Measurements from ENCODE around the gene PRRC1. TPM values are rescaled to one million over a fixed set of nuclear protein-coding genes. Genes with fewer than 3 reads are reported as not detected.

The PRRC1 gene
- total RNA-seq, 1 donor from 2014 or later, result 31.9 TPM

DNA sequence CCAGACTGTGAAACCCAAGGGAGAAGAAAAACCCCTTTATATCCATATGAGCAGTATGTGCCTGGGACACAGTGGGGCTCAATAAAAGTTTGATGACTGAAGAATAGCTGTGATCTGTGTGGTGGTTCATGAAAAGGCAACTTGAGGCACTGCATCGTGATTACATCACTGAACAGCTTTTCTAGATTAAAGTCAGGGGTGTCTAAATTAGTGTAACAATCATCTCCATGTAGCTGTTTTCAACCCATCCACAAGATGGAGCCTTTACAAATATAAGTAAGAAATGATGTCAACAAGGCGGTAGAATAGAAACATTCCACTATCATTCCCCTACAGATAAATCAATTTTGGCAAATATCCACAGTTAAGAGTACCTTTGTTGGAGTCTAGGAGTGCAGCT, 55.5 kb downstream of the PRRC1 start:
- TF ChIP-seq POLR2A (IDR thresholded peaks at IDR 0.05), result no peak
- Histone ChIP-seq H3K4me1 (no peaks in the 10 kb centered on the region), H3K4me3 (no peak overlapping the region), H3K27me3 (no peaks in the 10 kb centered on the region), H3K36me3 (no peaks in the 10 kb centered on the region), H3K27ac (no peak overlapping the region), H3K9me3 (peaks cover 4% of the 10 kb centered on the region)
- intact Hi-C loops (cut with DNase I), result no loop called here
- no peak for DNase-seq (ENCODE audit: extremely low spot score in 2 of 2)

DNA sequence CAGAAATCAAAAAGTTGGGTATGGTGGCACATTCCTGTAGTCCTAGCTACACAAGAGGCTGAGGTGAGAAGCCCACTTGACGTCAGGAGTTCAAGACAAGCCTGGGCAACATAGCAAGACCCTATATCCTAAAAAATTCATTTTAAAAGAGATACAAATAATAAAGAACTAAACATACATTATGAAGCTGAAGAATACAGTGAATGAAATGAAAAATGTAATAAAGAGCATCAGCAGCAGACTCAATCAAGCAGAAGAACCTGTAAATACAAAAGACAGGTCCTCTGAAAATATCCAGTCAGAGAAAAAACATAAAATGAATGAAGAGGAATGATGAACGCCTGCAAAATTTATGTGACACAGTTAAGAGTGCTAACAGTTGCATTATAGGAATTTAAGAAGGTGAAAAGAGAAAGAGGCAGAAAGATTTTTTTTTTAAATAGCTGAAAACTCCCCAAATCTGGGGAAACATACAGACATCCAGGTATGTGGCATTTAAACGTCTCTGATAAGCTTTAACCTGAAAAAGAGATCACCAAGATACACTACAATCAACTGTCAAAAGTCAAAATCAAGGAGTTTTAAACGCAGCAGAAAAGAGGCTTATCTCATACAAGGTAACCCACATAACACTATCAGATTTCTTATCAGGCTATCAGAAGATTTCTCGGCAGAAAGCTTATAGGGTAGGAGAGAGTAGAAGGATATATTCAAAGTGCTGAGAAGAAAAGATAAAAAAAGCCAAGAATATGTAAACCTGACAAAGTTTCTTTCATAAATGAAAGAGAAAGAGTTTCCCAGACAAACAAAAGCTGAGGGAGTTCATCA, 57.6 kb downstream of the PRRC1 start:
- TF ChIP-seq, protein P1, sequence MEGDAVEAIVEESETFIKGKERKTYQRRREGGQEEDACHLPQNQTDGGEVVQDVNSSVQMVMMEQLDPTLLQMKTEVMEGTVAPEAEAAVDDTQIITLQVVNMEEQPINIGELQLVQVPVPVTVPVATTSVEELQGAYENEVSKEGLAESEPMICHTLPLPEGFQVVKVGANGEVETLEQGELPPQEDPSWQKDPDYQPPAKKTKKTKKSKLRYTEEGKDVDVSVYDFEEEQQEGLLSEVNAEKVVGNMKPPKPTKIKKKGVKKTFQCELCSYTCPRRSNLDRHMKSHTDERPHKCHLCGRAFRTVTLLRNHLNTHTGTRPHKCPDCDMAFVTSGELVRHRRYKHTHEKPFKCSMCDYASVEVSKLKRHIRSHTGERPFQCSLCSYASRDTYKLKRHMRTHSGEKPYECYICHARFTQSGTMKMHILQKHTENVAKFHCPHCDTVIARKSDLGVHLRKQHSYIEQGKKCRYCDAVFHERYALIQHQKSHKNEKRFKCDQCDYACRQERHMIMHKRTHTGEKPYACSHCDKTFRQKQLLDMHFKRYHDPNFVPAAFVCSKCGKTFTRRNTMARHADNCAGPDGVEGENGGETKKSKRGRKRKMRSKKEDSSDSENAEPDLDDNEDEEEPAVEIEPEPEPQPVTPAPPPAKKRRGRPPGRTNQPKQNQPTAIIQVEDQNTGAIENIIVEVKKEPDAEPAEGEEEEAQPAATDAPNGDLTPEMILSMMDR (IDR thresholded peaks at IDR 0.05), result no peak
- TF ChIP-seq POLR2A (IDR thresholded peaks at IDR 0.05) (no peak), POLR2AphosphoS5 (IDR thresholded peaks at IDR 0.05; ENCODE audit: insufficient read depth in 1 of 2, low read depth in 1 of 2) (no peak)
- Histone ChIP-seq H3K9me3 (peaks cover 4% of the 10 kb centered on the region), H3K27ac (no peak overlapping the region), H3K27me3 (no peaks in the 10 kb centered on the region), H3K4me3 (no peak overlapping the region), H3K36me3 (no peaks in the 10 kb centered on the region), H3K4me1 (no peaks in the 10 kb centered on the region)
- intact Hi-C loops (cut with DNase I), result no loop called here
- no peak for DNase-seq (ENCODE audit: extremely low spot score in 2 of 2)

DNA sequence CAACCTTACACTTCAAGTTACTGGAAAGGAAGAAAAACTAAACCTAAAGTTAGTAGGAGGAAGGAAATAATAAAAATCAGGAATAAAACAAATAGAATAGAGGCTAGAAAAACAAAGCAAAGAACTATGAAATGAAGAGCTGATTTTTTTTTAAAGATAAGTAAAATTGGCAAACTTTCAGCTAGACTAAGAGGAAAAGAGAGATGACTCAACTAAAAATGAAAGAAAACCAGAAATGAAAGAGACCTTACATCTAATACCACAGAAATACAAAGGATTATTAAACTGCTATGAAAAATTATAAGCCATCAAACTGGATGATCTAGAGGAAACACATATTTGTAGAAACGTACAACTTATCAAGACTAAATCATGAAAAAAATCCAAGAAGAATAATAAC, 60.0 kb downstream of the PRRC1 start:
- Histone ChIP-seq H3K36me3 (no peaks in the 10 kb centered on the region), H3K27ac (no peak overlapping the region), H3K9me3 (peaks cover 4% of the 10 kb centered on the region), H3K4me3 (no peak overlapping the region), H3K27me3 (no peaks in the 10 kb centered on the region), H3K4me1 (no peaks in the 10 kb centered on the region)
- TF ChIP-seq POLR2A (IDR thresholded peaks at IDR 0.05), result no peak
- TF ChIP-seq, protein P1 (IDR thresholded peaks at IDR 0.05), result no peak
- no peak for TF ChIP-seq POLR2AphosphoS5 (IDR thresholded peaks at IDR 0.05; ENCODE audit: insufficient read depth in 1 of 2, low read depth in 1 of 2)
- no peak for DNase-seq (ENCODE audit: extremely low spot score in 2 of 2)
- intact Hi-C loops (cut with DNase I), result no loop called here

DNA sequence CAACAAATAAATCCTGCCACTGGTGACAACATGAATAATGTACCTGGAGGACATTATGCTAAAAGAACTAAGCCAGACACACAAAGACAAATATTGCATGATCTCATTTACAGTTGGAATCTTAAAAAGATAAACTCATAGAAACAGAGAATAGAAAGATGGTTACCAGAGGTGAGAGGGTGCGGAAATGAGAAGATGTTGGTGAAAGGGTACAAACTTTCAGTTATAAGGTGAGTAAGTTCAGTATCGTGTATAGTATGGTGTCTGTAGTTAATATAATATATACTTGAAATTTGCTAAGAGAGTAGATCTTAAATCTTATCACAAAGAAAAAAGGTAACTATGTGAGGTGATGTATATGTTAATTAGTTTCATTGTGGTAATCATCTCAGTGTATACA, 63.3 kb downstream of the PRRC1 start:
- no peaks in the 10 kb centered on the region for H3K9me3 ChIP-seq
- intact Hi-C loops (cut with DNase I), result no loop called here
- no peak for DNase-seq (ENCODE audit: extremely low spot score in 2 of 2)
- TF ChIP-seq POLR2A (IDR thresholded peaks at IDR 0.05) (no peak), POLR2AphosphoS5 (IDR thresholded peaks at IDR 0.05; ENCODE audit: insufficient read depth in 1 of 2, low read depth in 1 of 2) (no peak)
- TF ChIP-seq, protein P1 (IDR thresholded peaks at IDR 0.05), result no peak
- no peaks in the 10 kb centered on the region for H3K4me1 ChIP-seq
- H3K36me3 ChIP-seq, result no peaks in the 10 kb centered on the region
- H3K4me3 ChIP-seq, result no peak overlapping the region
- no peak overlapping the region for H3K27ac ChIP-seq
- H3K27me3 ChIP-seq, result no peaks in the 10 kb centered on the region

DNA sequence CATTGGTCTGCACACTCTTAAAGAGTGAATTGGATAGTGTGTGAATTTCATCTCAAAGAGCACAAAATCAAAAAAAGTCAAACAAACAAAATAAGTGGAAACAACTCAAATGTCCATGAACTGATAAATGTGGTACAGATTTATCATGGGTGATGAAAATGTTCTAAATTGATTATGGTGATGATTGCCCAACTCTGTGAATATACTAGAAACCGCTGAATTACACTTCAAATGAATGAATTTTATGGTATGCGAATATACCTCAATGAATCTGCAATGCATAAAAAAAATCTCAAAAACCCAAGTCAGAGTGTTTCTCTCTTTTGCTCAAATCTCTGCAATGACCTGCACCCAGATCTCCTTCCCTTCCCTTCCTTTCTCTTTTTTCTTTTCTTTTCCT, 64.0 kb downstream of the PRRC1 start:
- Histone ChIP-seq H3K27ac (no peak overlapping the region), H3K9me3 (no peaks in the 10 kb centered on the region), H3K27me3 (no peaks in the 10 kb centered on the region), H3K4me1 (no peaks in the 10 kb centered on the region), H3K4me3 (no peak overlapping the region), H3K36me3 (no peaks in the 10 kb centered on the region)
- TF ChIP-seq, protein P1 (IDR thresholded peaks at IDR 0.05), result no peak
- TF ChIP-seq POLR2A (IDR thresholded peaks at IDR 0.05) (no peak), POLR2AphosphoS5 (IDR thresholded peaks at IDR 0.05; ENCODE audit: insufficient read depth in 1 of 2, low read depth in 1 of 2) (no peak)
- DNase-seq (ENCODE audit: extremely low spot score in 2 of 2), result no peak
- intact Hi-C loops (cut with DNase I), result no loop called here

Measured in vagina (tissue), 2 donors.